Stimulated activated CD4-positive, alpha-beta T cell treated with anti-CD3 and anti-CD28 coated beads, Interleukin-12 subunit alpha, Interleukin-12 subunit beta, amount 100 ng/mL, for 4 hours (primary cell): ENCODE measurements around the gene PPOX.

Experiments used
- DNase-seq: peaks from one replicate; pipeline ENCODE4 v3.0.0-alpha.2; 2020

Gene PPOX

DNA sequence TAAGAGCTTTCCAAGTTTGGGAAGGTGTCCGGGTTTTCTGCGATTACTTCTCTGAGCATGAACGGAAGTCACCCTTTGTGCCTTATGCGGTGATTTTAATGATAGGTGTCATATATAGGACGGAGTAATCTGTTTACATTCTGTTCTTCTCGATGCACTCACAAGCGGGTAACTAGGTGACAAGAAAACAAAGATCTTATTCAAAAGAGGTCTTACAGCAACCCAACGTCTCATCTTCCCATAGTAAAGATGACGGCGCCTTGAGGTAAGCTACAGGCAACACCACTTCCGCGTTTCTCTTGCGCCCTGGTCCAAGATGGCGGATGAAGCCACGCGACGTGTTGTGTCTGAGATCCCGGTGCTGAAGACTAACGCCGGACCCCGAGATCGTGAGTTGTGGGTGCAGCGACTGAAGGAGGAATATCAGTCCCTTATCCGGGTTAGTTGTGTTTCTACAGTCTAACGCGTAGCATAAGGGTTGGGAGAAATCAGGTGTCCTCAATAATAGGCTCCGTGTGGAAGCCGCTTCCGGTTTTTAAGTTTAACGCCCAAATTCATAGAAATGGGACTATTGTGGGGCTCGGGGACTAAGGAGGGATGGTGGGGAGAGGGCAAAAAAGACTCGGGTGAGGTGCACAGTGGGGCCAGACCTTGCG is 12.4 kb upstream of the PPOX start, which contains the start of gene UFC1:
TSS of gene UFC1 (plus strand) at position 297 of the 656 bp plus-strand sequence. CDS start at position 317, 20 bp downstream.
- peak; percentile 65 for DNase-seq

GRCh38 chr1:161157867-161158266 is 8.4 kb upstream of the PPOX start:
- DNase-seq, result no peak

GRCh38 chr1:161158316-161159010 is 7.8 kb upstream of the PPOX start:
- no peak for DNase-seq

- DNase-seq, result peak; percentile 90
Measured at GRCh38 chr1:161159087-161159912, 6.9 kb upstream of the PPOX start, which contains the start of gene USP21. Gene USP21, plus strand, starts transcription at chr1:161159500. Its CDS starts 1,141 bp downstream, at chr1:161160641.

GRCh38 chr1:161159913-161160243 is 6.3 kb upstream of the PPOX start:
- no peak for DNase-seq

DNA sequence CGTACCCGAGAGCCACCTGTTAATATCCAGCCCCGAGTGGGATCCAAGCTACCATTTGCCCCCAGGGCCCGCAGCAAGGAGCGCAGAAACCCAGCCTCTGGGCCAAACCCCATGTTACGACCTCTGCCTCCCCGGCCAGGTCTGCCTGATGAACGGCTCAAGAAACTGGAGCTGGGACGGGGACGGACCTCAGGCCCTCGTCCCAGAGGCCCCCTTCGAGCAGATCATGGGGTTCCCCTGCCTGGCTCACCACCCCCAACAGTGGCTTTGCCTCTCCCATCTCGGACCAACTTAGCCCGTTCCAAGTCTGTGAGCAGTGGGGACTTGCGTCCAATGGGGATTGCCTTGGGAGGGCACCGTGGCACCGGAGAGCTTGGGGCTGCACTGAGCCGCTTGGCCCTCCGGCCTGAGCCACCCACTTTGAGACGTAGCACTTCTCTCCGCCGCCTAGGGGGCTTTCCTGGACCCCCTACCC is 5.5 kb upstream of the PPOX start:
- no peak for DNase-seq

GRCh38 chr1:161161652-161162051 is 4.6 kb upstream of the PPOX start:
- no peak for DNase-seq

DNA sequence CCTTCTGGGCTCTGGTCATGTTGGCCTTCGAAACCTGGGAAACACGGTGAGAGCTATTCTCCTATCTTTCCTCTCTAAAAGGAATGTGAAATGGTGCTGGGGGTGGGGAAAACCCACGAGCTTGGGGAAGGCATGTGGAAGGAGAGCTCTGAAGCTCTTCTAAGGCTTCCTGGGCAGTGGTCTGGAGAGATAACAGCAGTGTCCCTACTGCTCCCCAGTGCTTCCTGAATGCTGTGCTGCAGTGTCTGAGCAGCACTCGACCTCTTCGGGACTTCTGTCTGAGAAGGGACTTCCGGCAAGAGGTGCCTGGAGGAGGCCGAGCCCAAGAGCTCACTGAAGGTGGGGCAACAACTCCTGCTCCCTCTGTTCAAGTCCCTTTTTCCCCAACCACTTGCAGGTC is 4.2 kb upstream of the PPOX start:
- no peak for DNase-seq

- DNase-seq, result no peak
Measured at GRCh38 chr1:161162806-161163205, 3.4 kb upstream of the PPOX start.

GRCh38 chr1:161163793-161164192 is 2.4 kb upstream of the PPOX start:
- DNase-seq, result no peak

DNA sequence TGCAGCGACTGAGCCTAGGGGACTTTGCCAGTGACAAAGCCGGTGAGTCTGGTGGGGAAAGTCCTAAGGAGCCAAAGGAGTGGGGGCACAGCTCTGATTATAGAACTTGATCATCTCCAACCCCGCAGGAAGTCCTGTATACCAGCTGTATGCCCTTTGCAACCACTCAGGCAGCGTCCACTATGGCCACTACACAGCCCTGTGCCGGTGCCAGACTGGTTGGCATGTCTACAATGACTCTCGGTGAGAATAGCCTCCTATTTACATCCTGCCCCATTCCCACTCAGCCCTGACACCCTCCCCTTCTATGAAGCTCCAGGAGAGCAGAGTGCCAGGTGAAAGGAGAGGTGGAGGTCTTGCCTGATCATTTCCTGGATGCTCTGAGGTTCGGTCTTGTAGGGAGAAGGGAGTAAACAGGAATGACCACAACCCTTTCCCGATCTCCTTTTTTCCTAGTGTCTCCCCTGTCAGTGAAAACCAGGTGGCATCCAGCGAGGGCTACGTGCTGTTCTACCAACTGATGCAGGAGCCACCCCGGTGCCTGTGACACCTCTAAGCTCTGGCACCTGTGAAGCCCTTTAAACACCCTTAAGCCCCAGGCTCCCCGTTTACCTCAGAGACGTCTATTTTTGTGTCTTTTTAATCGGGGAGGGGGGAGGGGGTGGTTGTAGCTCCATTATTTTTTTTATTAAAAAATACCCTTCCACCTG is 1.2 kb upstream of the PPOX start:
- DNase-seq, result no peak

DNA sequence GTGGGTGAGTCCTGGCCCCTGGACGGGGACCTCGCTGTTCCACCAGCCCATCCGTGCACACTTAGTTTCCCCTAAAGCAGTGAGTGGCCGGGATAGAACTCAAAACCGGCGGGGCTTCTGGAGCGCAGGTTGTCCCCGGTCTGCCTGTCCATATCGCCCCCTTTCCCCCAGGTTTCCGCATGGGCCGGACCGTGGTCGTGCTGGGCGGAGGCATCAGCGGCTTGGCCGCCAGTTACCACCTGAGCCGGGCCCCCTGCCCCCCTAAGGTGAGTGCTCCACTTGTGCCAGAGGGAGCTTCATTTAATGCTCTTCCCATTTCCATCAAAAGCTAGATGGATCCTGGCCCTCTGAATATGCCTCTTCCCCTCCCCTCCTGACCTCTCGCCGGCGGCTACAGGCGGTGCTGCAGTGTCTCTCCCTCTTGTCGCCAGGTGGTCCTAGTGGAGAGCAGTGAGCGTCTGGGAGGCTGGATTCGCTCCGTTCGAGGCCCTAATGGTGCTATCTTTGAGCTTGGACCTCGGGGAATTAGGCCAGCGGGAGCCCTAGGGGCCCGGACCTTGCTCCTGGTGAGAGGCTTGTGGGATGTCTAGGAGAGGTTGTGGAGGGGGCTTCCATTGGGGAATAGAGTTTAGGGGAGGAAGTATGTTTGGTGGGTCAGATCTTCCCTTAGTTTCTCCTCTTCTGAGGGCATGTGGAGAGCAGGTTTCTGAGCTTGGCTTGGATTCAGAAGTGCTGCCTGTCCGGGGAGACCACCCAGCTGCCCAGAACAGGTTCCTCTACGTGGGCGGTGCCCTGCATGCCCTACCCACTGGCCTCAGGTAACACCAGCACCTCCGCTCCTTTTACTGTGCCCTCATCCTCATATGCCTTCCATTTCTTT is 683 bp downstream of the PPOX start:
- no peak for DNase-seq

DNA sequence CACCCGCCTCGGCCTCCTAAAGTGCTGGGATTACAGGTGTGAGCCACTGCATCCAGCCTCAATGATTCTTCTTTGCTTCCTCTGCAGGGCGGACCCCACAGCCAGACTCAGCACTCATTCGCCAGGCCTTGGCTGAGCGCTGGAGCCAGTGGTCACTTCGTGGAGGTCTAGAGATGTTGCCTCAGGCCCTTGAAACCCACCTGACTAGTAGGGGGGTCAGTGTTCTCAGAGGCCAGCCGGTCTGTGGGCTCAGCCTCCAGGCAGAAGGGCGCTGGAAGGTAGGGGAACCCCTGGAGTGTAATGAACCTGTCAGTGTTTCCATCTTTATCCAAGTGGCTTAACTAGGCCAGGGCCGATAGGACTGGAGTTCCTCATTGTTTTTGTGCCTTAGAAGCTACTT is 2.7 kb downstream of the PPOX start:
- DNase-seq, result no peak

GRCh38 chr1:161171191-161171590 is 5.0 kb downstream of the PPOX start:
- DNase-seq, result no peak

- DNase-seq, result no peak
Measured at GRCh38 chr1:161171696-161172095, 5.5 kb downstream of the PPOX start.

GRCh38 chr1:161172349-161172748 is 6.1 kb downstream of the PPOX start:
- DNase-seq, result no peak

DNA sequence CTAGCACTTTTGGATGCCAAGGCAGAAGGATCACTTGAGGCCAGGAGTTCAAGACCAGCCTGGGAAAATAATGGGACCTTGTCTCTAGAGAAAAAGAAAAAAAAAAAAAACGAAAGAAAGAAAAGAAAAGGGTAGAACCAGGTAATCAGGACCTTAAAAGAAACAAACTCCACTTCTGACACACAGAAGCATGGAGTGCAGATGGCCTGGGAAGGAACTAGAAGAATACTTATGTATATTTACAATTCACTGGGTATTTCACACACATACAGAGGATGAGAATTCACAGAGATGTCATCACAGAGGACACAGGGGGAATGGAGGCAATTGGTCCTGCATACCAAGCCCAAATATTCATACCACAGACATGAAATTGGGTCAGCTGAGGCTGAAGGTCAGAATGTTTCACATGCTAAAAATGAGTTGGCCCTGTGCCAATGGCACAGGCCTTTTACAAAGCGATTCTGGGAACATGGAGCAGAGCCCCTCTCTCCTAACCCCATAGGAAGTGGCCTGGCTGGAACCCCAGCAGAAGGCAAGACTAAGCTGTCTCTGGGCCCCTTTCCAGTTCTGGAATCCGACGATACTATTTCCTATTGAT is 6.7 kb downstream of the PPOX start:
- no peak for DNase-seq

DNA sequence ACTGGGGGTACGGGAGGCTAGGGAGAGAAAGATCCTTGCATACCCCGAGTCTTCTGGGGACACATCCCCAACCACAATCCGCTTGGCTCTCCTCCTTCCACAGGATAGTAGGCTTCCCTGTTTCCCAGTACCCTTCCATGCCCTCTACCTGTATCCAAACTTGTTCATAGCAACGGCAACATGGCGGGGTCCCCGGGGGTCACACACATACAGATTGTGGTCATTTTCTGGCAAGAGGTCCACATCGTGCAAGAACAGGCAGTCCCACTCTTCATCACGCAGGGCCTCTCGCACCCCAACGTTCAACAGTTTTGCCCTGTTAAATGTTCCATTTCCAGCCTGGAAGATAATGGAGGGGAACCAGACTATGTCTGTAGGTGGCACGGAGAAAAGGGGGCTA is 7.5 kb downstream of the PPOX start:
- no peak for DNase-seq

GRCh38 chr1:161174911-161175310 is 8.7 kb downstream of the PPOX start:
- DNase-seq, result no peak

DNA sequence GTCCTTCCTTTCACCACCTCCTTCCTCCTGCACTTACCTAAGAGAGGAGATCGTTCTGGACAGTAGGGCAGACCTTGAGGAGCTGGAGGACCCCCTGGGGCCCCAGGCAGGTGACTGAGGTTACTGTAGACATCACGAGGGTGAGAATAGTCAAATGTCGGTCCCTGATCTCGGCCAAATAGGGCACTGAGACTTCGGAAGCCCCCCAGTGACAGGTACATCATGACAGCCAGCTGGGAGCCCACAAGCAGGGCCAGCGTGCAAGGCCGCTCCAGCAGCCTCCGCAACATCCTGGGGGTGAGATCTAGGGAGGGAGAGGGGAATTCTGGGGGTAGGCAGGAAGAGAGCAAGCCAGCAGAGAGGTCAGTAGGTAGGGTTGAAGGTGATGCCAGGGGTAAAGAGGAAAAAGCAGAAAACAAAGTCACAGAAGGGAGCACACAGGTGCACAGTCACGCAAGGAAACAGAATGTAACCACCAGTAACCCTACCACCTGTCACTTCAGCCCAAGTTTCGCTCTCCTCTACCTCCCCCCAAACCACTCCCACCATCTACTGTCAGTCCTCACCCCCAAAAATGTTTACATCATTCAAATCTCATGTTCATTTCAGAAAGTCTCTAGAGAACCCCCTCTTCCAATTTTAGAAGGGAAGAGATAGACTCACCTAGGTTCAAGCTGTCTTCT is 9.7 kb downstream of the PPOX start:
- DNase-seq, result no peak
